Right hindlimb (tissue), 1 donor: ENCODE results near the gene CYP2A13.
"Not testable (repeated sequence)": the region's sequence is repeated elsewhere in the genome, so short reads cannot be mapped to it uniquely, and the experiment has no call there.

Experiments
- DNase-seq: peaks from one replicate; pipeline ENCODE4 v3.0.0-alpha.2; 2018

CYP2A13 gene

DNA sequence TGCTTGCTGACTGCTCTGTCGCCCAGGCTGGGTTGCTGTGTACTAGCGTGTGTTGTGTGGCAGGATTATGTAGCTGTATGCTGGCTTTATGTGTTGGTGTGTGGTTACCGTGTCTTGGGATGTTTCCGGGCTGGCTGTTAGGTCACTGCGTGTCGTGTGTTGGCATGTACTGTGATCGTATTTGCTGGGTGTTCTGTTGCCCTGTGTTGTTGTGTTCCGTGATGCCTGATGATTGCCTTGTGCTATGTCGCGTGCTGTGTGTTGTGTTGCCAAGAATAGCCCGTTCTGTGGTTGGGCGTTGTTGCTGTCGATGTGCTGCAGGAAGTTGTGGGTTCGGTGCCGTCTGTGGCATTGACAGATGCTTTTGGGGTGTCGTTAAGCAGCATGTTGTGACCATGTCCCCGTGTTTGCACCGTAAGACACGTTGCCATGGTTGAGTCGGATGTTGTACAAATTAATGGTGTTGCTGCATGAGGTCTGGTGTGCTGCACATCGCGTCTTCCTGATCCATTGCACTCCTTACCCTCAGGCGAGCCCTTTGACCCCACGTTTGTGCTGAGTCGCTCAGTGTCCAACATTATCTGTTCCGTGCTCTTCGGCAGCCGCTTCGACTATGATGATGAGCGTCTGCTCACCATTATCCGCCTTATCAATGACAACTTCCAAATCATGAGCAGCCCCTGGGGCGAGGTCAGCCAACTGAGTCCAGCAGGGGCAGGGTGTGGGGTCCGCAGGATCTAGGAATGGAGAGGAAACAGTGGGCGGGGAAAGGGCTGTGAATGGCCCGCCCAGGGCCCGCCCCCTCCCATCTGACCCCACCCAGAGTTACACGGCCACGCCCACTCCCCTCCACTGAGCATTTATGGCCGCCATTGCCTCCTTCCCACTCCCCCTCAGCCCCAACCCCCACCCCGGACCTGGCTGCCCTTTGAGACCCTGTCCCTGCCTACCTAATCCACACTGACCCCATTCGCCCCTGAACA lies 33.0 kb downstream of the CYP2A13 start:
- DNase-seq, result not testable (repeated sequence)

DNA sequence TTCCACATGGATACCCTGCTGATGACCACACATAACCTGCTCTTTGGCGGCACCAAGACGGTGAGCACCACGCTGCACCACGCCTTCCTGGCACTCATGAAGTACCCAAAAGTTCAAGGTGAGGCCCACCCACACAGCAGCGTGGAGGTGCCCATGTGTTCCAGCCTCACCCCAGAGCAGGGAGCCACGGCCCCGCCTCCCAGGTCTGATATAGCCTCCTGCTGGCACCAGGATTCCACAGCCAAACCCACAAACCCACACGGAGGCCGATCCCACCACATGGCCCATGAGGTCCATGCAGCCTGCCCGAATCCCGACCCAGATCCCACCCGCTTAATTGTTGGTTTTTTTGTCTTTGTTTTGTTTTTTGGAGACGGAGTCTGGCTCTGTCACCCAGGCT lies 34.6 kb downstream of the CYP2A13 start:
- not testable (repeated sequence) for DNase-seq

DNA sequence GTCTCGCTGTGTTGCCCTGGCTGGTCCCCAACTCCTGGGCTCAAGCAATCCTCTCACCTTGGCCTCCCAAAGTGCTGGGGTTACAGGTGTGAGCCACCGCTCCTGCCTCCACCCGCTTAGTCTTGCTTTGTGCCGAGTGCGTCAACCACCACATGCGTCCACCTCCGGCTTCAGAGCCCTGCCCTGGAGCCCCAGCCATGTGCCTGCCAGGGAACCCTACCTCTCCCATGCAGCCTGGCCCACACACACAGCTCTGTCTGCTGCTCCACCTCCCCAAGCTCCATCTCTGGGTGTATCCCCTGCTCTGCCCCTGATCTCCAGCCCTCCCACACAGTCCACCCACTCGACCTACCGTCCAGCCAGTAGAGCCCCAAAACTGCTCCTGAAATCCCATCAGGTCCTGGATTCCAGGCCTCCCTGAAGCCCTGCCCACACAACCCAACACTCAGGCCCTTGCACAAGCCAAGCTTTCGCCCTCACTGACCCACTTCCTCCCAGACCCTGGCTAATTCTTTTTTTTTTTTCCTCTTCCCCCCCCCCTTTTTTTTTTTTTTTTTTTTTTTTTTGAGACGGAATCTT lies 35.6 kb downstream of the CYP2A13 start:
- DNase-seq, result no peak

DNA sequence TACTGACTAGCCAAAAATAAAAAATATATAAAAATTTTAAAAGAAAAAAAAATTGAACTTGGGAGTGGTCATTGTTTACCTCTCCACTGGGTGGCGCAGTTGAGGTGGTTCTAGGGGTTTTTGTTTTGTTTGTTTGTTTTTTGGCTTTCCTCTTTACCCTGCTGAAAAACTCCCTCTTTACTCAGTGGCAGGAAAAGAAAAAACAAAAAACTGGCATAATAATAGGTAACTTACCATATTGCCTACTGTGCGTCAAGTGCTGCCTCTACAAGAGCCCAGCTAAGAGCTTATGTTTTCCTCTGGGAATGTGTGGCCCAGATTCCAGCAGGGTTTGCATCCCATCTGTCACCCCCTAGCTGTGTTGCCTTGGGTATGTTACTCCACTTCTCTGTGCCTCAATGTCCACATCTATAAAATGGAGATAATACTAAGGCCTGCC lies 38.5 kb downstream of the CYP2A13 start:
- DNase-seq, result not testable (repeated sequence)

DNA sequence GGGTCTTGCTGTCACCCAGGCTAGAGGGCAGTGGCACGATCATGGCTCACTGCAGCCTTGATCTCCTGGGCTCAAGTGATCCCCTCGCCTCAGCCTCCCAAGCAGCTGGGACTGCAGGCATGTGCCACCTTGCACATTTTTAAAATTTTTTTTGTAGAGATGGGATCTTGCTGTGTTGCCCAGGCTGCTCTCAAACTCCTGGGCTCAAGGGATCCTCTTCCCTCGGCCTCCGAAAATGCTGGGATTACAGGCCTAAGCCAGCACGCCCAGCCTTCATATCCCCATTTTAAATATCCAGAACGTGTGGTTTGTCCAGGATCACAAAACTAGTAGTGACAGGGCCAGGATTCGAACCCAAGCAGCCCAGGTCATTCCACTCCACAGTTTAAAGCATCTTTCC lies 39.1 kb downstream of the CYP2A13 start:
- not testable (repeated sequence) for DNase-seq

DNA sequence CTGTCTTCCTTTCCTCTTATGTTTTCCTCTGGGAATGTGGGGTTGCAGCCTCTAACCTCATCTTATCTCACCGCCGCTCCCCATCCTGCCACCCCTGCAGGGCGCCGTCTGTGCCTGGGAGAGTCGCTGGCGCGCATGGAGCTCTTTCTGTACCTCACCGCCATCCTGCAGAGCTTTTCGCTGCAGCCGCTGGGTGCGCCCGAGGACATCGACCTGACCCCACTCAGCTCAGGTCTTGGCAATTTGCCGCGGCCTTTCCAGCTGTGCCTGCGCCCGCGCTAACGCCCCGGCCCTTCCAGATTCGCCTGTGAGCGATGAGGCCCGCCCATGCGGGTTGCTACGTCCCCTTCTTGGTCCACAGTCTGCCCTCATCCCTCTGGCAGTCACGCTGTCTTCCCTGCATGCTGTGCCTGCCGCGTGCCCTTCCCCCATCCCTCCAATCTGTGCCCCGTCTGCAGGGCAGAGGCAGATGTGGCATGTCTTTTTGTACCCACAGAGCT lies 39.6 kb downstream of the CYP2A13 start:
- peak; percentile 79 for DNase-seq

DNA sequence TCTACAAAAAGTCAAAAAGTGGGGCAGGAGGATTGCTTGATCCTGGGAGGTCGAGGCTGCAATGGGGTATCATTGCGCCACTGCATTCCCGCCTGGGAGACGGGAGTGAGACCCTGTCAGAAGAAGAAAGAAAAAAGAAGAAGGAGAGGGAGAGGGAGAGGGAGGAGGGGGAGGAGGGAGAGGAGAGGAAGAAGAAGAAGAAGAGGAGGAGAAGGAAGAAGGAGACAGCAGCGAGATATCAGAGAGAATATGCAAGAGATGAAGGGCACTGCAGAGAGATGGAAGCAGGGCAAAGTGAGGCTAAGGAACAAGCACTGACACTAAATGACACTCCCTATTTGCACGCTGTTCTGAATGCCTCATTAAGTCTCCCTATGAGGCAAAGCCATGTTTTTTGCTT lies 40.4 kb downstream of the CYP2A13 start:
- DNase-seq, result no peak

DNA sequence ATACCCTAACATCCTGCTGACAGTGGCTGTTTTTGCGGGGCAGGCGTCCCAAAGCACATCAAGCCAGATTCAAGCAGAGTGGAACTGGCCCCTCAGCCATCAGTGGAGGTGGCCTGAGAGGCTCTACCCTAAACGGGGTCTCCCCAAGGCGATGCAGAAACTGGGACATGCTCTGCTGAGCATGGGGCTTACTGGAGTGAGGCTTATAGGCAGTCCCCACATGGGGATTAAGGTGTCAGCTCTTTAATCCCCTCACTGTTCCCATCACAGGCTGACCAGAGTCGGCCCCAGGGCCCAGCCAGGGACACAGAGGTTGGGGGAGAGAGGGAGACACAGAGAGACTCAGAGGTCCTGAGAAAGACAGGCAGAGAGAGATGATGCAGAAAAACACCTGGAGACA lies 42.9 kb downstream of the CYP2A13 start:
- no peak for DNase-seq

DNA sequence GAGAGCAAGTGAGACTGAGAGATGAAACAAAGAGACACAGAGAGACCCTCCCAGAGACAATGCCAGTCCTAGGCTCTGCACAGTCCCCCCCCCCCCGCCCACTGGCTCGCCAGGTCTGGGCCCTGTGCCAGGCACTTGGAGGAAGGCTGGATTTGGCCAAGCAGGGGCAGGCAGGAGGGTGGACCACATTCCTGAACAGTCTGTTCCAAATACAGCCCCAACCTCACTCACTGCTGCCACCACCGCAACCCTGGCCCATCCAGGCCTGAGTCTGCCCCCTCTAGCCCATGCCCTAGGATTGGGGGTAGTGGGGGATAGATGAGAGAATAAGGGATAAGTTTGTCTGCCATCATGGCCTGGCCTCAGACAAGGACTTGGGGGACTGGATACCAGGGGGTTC lies 45.0 kb downstream of the CYP2A13 start:
- no peak for DNase-seq

DNA sequence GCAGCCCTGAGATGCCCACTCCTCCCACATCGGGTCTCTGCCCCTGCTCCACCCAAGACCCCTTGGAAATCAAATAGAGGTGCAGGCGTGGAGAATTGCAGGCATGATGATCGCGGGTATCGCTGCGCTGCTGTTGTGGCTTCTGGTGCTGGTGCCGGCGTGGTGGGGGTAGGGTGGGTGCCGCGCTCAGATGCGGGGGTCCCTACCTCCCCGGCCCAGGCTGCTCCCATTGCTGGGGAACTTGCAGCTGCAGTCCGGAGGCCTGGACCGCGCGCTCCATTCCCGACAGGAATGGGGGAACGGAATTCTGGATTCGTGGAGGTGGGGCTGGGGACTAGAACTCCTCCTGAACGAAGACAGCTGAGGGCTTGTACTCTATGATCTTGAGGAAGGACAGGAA lies 46.4 kb downstream of the CYP2A13 start:
- DNase-seq, result no peak

DNA sequence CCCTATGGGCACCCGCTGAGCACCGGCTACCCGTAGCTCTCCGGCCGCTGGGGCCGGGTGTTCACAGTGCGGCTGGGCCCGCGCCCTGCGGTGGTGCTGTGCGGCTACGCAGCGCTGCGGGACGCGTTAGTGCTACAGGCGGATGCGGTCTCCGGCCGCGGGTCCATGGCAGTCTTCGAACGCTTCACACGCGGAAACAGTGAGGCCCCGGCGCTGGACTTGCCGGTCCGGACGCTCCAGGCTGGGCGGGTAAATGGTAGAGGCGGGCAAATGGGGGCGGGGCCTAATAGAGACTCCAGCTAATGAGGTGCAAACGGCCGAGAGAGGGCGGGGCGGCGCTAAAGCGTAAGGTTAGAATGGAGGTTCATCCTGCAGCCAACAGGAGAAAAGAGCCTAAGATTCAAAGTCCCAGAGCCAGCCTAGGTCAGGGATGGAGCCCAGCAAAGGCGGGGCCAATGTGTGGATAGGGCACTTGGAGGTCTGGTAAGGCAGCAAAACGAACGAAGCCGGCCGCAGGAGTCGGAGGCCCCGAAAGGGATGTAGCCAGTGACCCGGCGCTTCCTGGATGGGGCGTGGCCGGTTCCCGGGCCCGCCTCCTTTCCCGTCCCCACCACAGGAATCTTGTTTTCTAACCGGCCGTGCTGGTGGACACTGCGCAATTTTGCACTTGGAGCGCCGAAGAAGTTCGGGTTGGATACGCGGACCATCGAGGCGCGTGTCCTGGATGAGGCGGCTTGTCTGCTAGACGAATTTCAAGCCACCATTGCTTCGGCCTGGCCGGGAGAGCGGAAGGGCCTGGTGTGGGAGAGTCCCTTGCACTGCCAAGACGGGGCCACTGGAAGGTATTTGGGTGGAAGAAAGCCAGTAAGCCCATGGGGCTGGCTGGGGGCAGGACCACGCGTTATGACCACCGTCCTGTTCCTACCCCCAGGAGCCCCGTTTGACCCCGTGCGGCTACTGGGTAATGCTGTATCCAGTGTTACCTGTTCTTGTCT lies 47.4 kb downstream of the CYP2A13 start:
- peak; percentile 81 for DNase-seq

DNA sequence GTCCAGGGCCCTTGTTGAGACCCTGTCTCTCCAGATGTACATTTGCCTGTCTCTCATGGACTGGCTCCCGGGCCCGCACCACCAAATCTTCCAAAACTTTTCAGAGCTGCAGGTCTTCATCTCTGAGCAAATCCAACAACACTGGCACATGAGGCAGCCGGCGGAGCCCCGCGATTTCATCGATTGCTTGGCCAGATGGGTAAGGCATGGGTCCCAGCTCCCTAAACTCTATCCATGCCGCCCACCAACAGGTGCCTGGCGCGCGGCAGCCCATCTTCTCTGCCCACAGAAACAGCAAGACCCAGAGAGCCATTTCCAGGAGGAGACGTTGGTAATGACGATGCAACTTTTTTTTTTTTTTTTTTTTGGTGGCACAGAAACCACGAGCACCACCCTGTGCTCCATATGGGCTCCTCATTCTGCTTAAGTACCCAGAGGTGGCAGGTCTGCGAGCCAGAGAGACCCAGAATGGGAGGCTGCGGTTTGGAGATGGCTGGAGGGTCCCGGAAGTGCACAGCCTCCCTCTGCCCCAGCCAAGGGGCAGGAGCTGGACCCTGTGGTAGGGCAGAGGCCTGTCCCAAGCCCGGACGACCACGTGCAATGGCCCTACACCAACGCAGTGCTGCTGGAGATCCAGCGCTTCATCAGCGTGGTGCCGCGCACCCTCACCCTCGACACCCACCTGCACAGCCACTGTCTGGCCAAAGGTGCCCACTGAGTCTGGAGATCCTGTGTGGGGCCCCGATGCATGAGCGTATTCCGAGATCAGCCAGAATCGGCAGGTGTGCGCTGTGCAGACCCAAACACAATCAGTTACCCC lies 48.6 kb downstream of the CYP2A13 start:
- DNase-seq, result no peak

DNA sequence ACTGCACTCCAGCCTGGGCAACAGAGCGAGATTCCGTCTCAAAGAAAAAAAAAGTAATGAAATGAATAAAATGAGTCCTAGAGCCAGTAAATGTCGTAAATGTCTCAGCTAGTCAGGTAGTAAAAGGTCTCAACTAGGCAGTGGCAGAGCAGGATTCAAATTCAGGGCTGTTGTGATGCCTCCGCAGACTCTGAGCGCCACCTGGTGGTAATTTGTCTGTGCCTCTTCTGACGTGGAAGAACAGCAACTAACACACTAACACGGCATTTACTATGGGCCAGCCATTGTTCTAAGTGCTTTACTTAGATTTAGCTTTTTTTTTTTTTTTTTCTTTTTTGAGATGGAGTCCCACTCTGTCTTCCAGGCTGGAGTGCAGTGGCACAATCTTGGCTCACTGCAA lies 56.2 kb downstream of the CYP2A13 start:
- DNase-seq, result peak; percentile 47
